Endometrium (tissue), 2 donors: ENCODE results near the gene PRKAR1A.

ENCODE experiments used
- FAIRE-seq: peaks from 2 replicates; lab custom pipeline; 2012; peaks lifted over from hg19 to GRCh38; lab: Jason Lieb, UNC
- donor health status: control.
- donor health status: control.

Gene PRKAR1A

GRCh38 chr17:68600067-68600930, 88.1 kb downstream of the PRKAR1A start:
- no peak for FAIRE-seq
